Stimulated activated CD8-positive, alpha-beta memory T cell treated with anti-CD3 and anti-CD28 coated beads, Interleukin-4, amount 100 ng/mL, for 4 hours (primary cell): Measurements from ENCODE around the gene ZNF25.
"Not testable (repeated sequence)": the region's sequence is repeated elsewhere in the genome, so short reads cannot be mapped to it uniquely, and the experiment has no call there.

Experiments used
- DNase-seq, 2 donors: peaks; one replicate each; pipeline ENCODE4 v3.0.0-alpha.2; 2020; ENCODE audit warnings: low read depth in 2 of 2, low spot score in 1 of 2

ZNF25 gene

GRCh38 chr10:37948210-37948609, 28.2 kb downstream of the ZNF25 start:
- no peak for DNase-seq

- DNase-seq = no peak
Measured at GRCh38 chr10:37947526-37947925, 28.9 kb downstream of the ZNF25 start.

GRCh38 chr10:37937864-37938263, 38.6 kb downstream of the ZNF25 start:
- DNase-seq = no peak

- no peak for DNase-seq
Measured at GRCh38 chr10:37934791-37935190, 41.7 kb downstream of the ZNF25 start.

GRCh38 chr10:37930423-37930822, 46.0 kb downstream of the ZNF25 start:
- DNase-seq = no peak

GRCh38 chr10:37908165-37908564, 68.3 kb downstream of the ZNF25 start:
- not testable (repeated sequence) for DNase-seq

- DNase-seq = no peak
Measured at GRCh38 chr10:37906382-37906781, 70.1 kb downstream of the ZNF25 start.
